H9 (cell line): ENCODE data around the gene OPTN. TPM values are rescaled to one million over a fixed set of nuclear protein-coding genes. Genes with fewer than 3 reads are reported as not detected.

Experiments used
- DNase-seq: peaks from one replicate; pipeline ENCODE4 v3.0.0-alpha.2; 2017
- H2AFZ ChIP-seq: one replicate; pipeline ENCODE4 v1.6.1; 2013; ENCODE audit warnings: mild to moderate bottlenecking, low read length, control low read depth, moderate library complexity
- H2AK5ac ChIP-seq: 2 replicates; pipeline ENCODE4 v1.6.1; 2013; ENCODE audit warnings: low read length, control low read depth, mixed read lengths; ENCODE audit not compliant: insufficient read length
- H2BK120ac ChIP-seq: one replicate; pipeline ENCODE4 v1.6.1; 2013; ENCODE audit warnings: low read depth, mild to moderate bottlenecking, low read length, control low read depth, inconsistent platforms; ENCODE audit not compliant: poor library complexity, severe bottlenecking
- H2BK12ac ChIP-seq: 2 replicates; pipeline ENCODE4 v1.6.1; 2013; ENCODE audit warnings: low read length, control low read depth, mixed read lengths, low read depth; ENCODE audit not compliant: insufficient read length
- H2BK15ac ChIP-seq: 2 replicates; pipeline ENCODE4 v1.6.1; 2013; ENCODE audit warnings: low read depth, low read length, control low read depth
- H2BK20ac ChIP-seq: one replicate; pipeline ENCODE4 v1.6.1; 2013; ENCODE audit warnings: low read depth, mild to moderate bottlenecking, low read length, control low read depth, inconsistent platforms; ENCODE audit not compliant: poor library complexity, severe bottlenecking
- H2BK5ac ChIP-seq: 2 replicates; pipeline ENCODE4 v1.6.1; 2013; ENCODE audit warnings: low read length, control low read depth, mixed read lengths; ENCODE audit not compliant: insufficient read length
- H3K14ac ChIP-seq: 2 replicates; pipeline ENCODE4 v1.6.1; 2013; ENCODE audit warnings: low read length, control low read depth; ENCODE audit not compliant: insufficient read depth
- H3K18ac ChIP-seq: 2 replicates; pipeline ENCODE4 v1.6.1; 2013; ENCODE audit warnings: low read depth, mild to moderate bottlenecking, mixed read lengths, low read length, control low read depth; ENCODE audit not compliant: insufficient read length
- H3K23ac ChIP-seq: 2 replicates; pipeline ENCODE4 v1.6.1; 2013; ENCODE audit warnings: low read length, control low read depth, mixed read lengths, low read depth; ENCODE audit not compliant: insufficient read length
- H3K23me2 ChIP-seq: 2 replicates; pipeline ENCODE4 v1.6.1; 2013; ENCODE audit warnings: low read depth, mild to moderate bottlenecking, mixed read lengths, low read length, control low read depth; ENCODE audit not compliant: insufficient read length, poor library complexity, severe bottlenecking
- H3K27ac ChIP-seq: 2 replicates; pipeline ENCODE4 v1.5.1; 2013; ENCODE audit warnings: low read length, control low read depth, mixed read lengths, low read depth; ENCODE audit not compliant: insufficient read length
- H3K27me3 ChIP-seq: 2 replicates; pipeline ENCODE4 v1.6.1; 2013; ENCODE audit warnings: low read length, control low read depth, inconsistent platforms; ENCODE audit not compliant: insufficient read depth
- H3K4ac ChIP-seq: 2 replicates; pipeline ENCODE4 v1.6.1; 2013; ENCODE audit warnings: low read depth, mild to moderate bottlenecking, control low read depth, inconsistent platforms, low read length, moderate library complexity
- H3K4me1 ChIP-seq: 2 replicates; pipeline ENCODE4 v1.6.1; 2013; ENCODE audit warnings: low read length, control low read depth, inconsistent platforms; ENCODE audit not compliant: insufficient read depth
- H3K4me2 ChIP-seq: 2 replicates; pipeline ENCODE4 v1.6.1; 2013; ENCODE audit warnings: low read length, control low read depth, mixed read lengths; ENCODE audit not compliant: insufficient read length, insufficient read depth
- H3K56ac ChIP-seq: 2 replicates; pipeline ENCODE4 v1.6.1; 2013; ENCODE audit warnings: low read depth, mild to moderate bottlenecking, mixed read lengths, low read length, control low read depth; ENCODE audit not compliant: insufficient read length
- H3K79me1 ChIP-seq: 2 replicates; pipeline ENCODE4 v1.6.1; 2013; ENCODE audit warnings: low read depth, mild to moderate bottlenecking, moderate library complexity, low read length, control low read depth, inconsistent platforms; ENCODE audit not compliant: insufficient read depth, poor library complexity, severe bottlenecking
- H3K79me2 ChIP-seq: 2 replicates; pipeline ENCODE4 v1.6.1; 2013; ENCODE audit warnings: low read length, control low read depth, inconsistent platforms; ENCODE audit not compliant: insufficient read depth
- H3K9ac ChIP-seq: 2 replicates; pipeline ENCODE4 v1.6.1; 2013; ENCODE audit warnings: low read length, control low read depth, mixed read lengths; ENCODE audit not compliant: insufficient read length; ENCODE audit errors: extremely low read depth
- H3K9me3 ChIP-seq: one replicate; pipeline ENCODE4 v1.6.1; 2013; ENCODE audit warnings: low read depth, low read length, inconsistent platforms; ENCODE audit not compliant: control insufficient read depth
- H3T11ph ChIP-seq: one replicate; pipeline ENCODE4 v1.6.1; 2013; ENCODE audit warnings: mild to moderate bottlenecking, low read length, control low read depth, inconsistent platforms
- H4K20me1 ChIP-seq: one replicate; pipeline ENCODE4 v1.6.1; 2013; ENCODE audit not compliant: control insufficient read depth, insufficient read length, insufficient read depth
- H4K5ac ChIP-seq: 2 replicates; pipeline ENCODE4 v1.6.1; 2013; ENCODE audit warnings: low read depth, mild to moderate bottlenecking, mixed read lengths, low read length, control low read depth; ENCODE audit not compliant: insufficient read length
- H4K8ac ChIP-seq: replicated peaks from 2 replicates; pipeline ENCODE4 v1.6.1; 2013; ENCODE audit warnings: low read length, control low read depth, mixed read lengths, low read depth; ENCODE audit not compliant: insufficient read length
- H4K91ac ChIP-seq: 2 replicates; pipeline ENCODE4 v1.6.1; 2013; ENCODE audit warnings: low read depth, mild to moderate bottlenecking, moderate library complexity, mixed read lengths, low read length, control low read depth; ENCODE audit not compliant: insufficient read length
- H3K27ac Mint-ChIP-seq, 3 experiments: 2 replicates in 2 of 3; 3 replicates in 1 of 3; pipeline ENCODE4 v1.8.0; 2020 to 2021; ENCODE audit warnings: mixed read lengths in 3 of 3, mild to moderate bottlenecking in 1 of 3, moderate library complexity in 1 of 3
- H3K27me3 Mint-ChIP-seq: 2 replicates; pipeline ENCODE4 v1.8.0; 2021; ENCODE audit warnings: low read depth, mild to moderate bottlenecking, moderate library complexity, mixed read lengths
- H3K36me3 Mint-ChIP-seq, 3 experiments: 2 replicates in 2 of 3; 3 replicates in 1 of 3; pipeline ENCODE4 v1.8.0; 2020 to 2021; ENCODE audit warnings: low read depth in 3 of 3, mixed read lengths in 3 of 3; ENCODE audit not compliant: insufficient read depth in 1 of 3
- H3K4me1 Mint-ChIP-seq, 2 experiments: 2 replicates each; pipeline ENCODE4 v1.8.0; 2020; ENCODE audit warnings: mixed read lengths in 2 of 2
- H3K4me3 Mint-ChIP-seq, 2 experiments: 2 replicates in 1 of 2; 3 replicates in 1 of 2; pipeline ENCODE4 v1.8.0; 2020 to 2021; ENCODE audit warnings: mild to moderate bottlenecking in 2 of 2, mixed read lengths in 2 of 2, moderate library complexity in 1 of 2
- H3K9me3 Mint-ChIP-seq, 2 experiments: 2 replicates in 1 of 2; 3 replicates in 1 of 2; pipeline ENCODE4 v1.8.0; 2020; ENCODE audit warnings: mild to moderate bottlenecking in 2 of 2, mixed read lengths in 2 of 2, moderate library complexity in 1 of 2
- CTCF ChIP-seq: fragments of 200-600 bp; sonication (generic); conservative IDR thresholded peaks from 3 replicates; pipeline ENCODE4 v1.8.0; 2021; ENCODE audit warnings: antibody characterized with exemption, mild to moderate bottlenecking
- WGBS: extraction: QIAGEN DNeasy Blood & Tissue Kit; methylation state at CpG from one replicate; pipeline ENCODE4 v1.1.7; 2013; ENCODE audit warnings: missing lambda C conversion rate, low lambda C conversion rate, mixed read lengths; ENCODE audit not compliant: insufficient read length; ENCODE audit errors: extremely low coverage; 5-methylcytosine and 5-hydroxymethylcytosine counted together
- total RNA-seq: library from RNA; stranded (reverse); gene quantifications from 2 replicates; pipeline ENCODE4 v1.2.1, GENCODE V29; 2021

OPTN gene
- total RNA-seq, 1 experiment from 2014 or later: 16.1 TPM

GRCh38 chr10:13087986-13088618 is 11.9 kb upstream of the OPTN start:
- H3K9me3 Mint-ChIP-seq: peaks cover 28 to 36% of the 10 kb centered on the region in 2 experiments
- H3K27ac ChIP-seq: no peak overlapping the region
- peaks cover 18 to 30% (median 21%) of the 10 kb centered on the region in 3 experiments for H3K36me3 Mint-ChIP-seq
- no peak overlapping the region for H2BK120ac ChIP-seq
- H3K56ac ChIP-seq: no peak overlapping the region
- no peak overlapping the region for H3K18ac ChIP-seq
- H3K4me1 ChIP-seq: no peaks in the 10 kb centered on the region; the same call in 1 of the 2 replicates
- peaks cover 0 to 7% of the 10 kb centered on the region in 2 experiments; a peak in 2 of 4 replicates for H3K4me1 Mint-ChIP-seq
- WGBS: no CpG with 5 or more reads among the region's 7 CpGs
- H2BK15ac ChIP-seq: no peak overlapping the region
- H4K91ac ChIP-seq: no peak overlapping the region
- no peak overlapping the region for H3K14ac ChIP-seq
- H2BK20ac ChIP-seq: no peak overlapping the region
- H3K4me2 ChIP-seq: no peak overlapping the region
- H3K23ac ChIP-seq: no peak overlapping the region
- H3K9ac ChIP-seq: no peak overlapping the region
- no peak overlapping the region for H3K4ac ChIP-seq
- H2BK12ac ChIP-seq: no peak overlapping the region
- no peak overlapping the region; a peak in 1 of 7 replicates for H3K27ac Mint-ChIP-seq
- H3K4me3 Mint-ChIP-seq: no peak overlapping the region
- no peak overlapping the region for H3T11ph ChIP-seq
- H2BK5ac ChIP-seq: no peak overlapping the region
- no peaks in the 10 kb centered on the region for H3K23me2 ChIP-seq
- H3K27me3 ChIP-seq: no peaks in the 10 kb centered on the region
- no peaks in the 10 kb centered on the region for H3K79me1 ChIP-seq
- H4K8ac ChIP-seq: no peak overlapping the region
- no peaks in the 10 kb centered on the region; the same call in 1 of the 2 replicates for H3K27me3 Mint-ChIP-seq
- H3K79me2 ChIP-seq: no peaks in the 10 kb centered on the region
- no peak overlapping the region for H4K5ac ChIP-seq
- no peak overlapping the region for H2AFZ ChIP-seq
- no peaks in the 10 kb centered on the region for H4K20me1 ChIP-seq
- H2AK5ac ChIP-seq: no peak overlapping the region
- TF ChIP-seq CTCF: no peak
- H3K9me3 ChIP-seq: peaks cover 14% of the 10 kb centered on the region
- DNase-seq: no peak
